WTC11 (cell line): Measurements from ENCODE around the gene BICD2. TPM values are rescaled to one million over a fixed set of nuclear protein-coding genes. Genes with fewer than 3 reads are reported as not detected.
"Not testable (repeated sequence)": the region's sequence is repeated elsewhere in the genome, so short reads cannot be mapped to it uniquely, and the experiment has no call there.

ENCODE experiments used
- ATAC-seq: fragments of 200-7000 bp; cut with Tn5 transposase; 2 replicates; pipeline ENCODE4 v1.10.0; 2021; ENCODE audit warnings: mild to moderate bottlenecking, moderate library complexity
- CTCF ChIA-PET: fragments of 300-600 bp; sonication (Branson Sonifier 250); formaldehyde crosslinking; loops from one replicate; lab custom pipeline; 2021; ENCODE audit warnings: antibody characterized with exemption; lab: Charles Lee
- POLR2A ChIA-PET: fragments of 350-600 bp; sonication (Branson Sonifier 250); formaldehyde crosslinking; loops from one replicate; lab custom pipeline; 2021; ENCODE audit warnings: antibody characterized with exemption; lab: Charles Lee
- DNase-seq: peaks from one replicate; pipeline ENCODE4 v3.0.0; 2021; ENCODE audit warnings: low spot score
- H3K27ac Mint-ChIP-seq: 2 replicates; pipeline ENCODE4 v1.8.0; 2021; ENCODE audit warnings: mixed read lengths
- H3K27me3 Mint-ChIP-seq: 2 replicates; pipeline ENCODE4 v1.8.0; 2021; ENCODE audit warnings: low read depth, mild to moderate bottlenecking, moderate library complexity, mixed read lengths
- H3K36me3 Mint-ChIP-seq: 2 replicates; pipeline ENCODE4 v1.8.0; 2021; ENCODE audit warnings: mixed read lengths
- H3K4me1 Mint-ChIP-seq: 2 replicates; pipeline ENCODE4 v1.8.0; 2022; ENCODE audit warnings: mixed read lengths
- H3K4me3 Mint-ChIP-seq: 2 replicates; pipeline ENCODE4 v1.8.0; 2021; ENCODE audit warnings: mild to moderate bottlenecking, moderate library complexity, mixed read lengths
- H3K9me3 Mint-ChIP-seq: 2 replicates; pipeline ENCODE4 v1.8.0; 2021; ENCODE audit warnings: mixed read lengths
- CBFB ChIP-seq: sonication (generic); formaldehyde crosslinking; IDR thresholded peaks from 2 replicates; pipeline ENCODE4 v1.8.1; 2022; ENCODE audit warnings: mild to moderate bottlenecking, low read depth, missing genetic modification reagents
- CREM ChIP-seq: sonication (generic); formaldehyde crosslinking; IDR thresholded peaks from 2 replicates; pipeline ENCODE4 v1.8.1; 2022; ENCODE audit warnings: mild to moderate bottlenecking, missing genetic modification reagents, moderate library complexity
- ETV6 ChIP-seq: sonication (generic); formaldehyde crosslinking; IDR thresholded peaks from 2 replicates; pipeline ENCODE4 v1.8.1; 2022; ENCODE audit warnings: mild to moderate bottlenecking, missing genetic modification reagents
- FOXK1 ChIP-seq: sonication (generic); formaldehyde crosslinking; IDR thresholded peaks from 2 replicates; pipeline ENCODE4 v1.8.0; 2022; ENCODE audit warnings: mild to moderate bottlenecking, moderate library complexity, missing genetic modification reagents
- FOXP1 ChIP-seq: sonication (generic); formaldehyde crosslinking; IDR thresholded peaks from 2 replicates; pipeline ENCODE4 v1.8.0; 2022; ENCODE audit warnings: missing genetic modification reagents, mild to moderate bottlenecking, moderate library complexity, borderline replicate concordance
- GRHL2 ChIP-seq: fragments of 250-450 bp; sonication (Bioruptor Pico); IDR thresholded peaks from 2 replicates; pipeline ENCODE4 v1.8.0; 2022; ENCODE audit warnings: mild to moderate bottlenecking, moderate library complexity; ENCODE audit not compliant: insufficient replicate concordance, severe bottlenecking
- HMGA2 ChIP-seq: fragments of 250-450 bp; sonication (Bioruptor Pico); IDR thresholded peaks from 2 replicates; pipeline ENCODE4 v1.4.0; 2021; ENCODE audit warnings: mild to moderate bottlenecking, moderate library complexity
- IRF2 ChIP-seq: sonication (generic); formaldehyde crosslinking; IDR thresholded peaks from 2 replicates; pipeline ENCODE4 v1.8.0; 2022; ENCODE audit warnings: low read depth, missing genetic modification reagents, borderline replicate concordance
- NR1H2 ChIP-seq: sonication (generic); formaldehyde crosslinking; IDR thresholded peaks from 2 replicates; pipeline ENCODE4 v1.9.0; 2021; ENCODE audit warnings: mild to moderate bottlenecking, moderate library complexity, missing genetic modification reagents
- NR3C1 ChIP-seq: sonication (generic); formaldehyde crosslinking; conservative IDR thresholded peaks from 2 replicates; pipeline ENCODE4 v1.8.1; 2023; ENCODE audit warnings: low read depth, mild to moderate bottlenecking, missing genetic modification reagents
- RORB ChIP-seq: fragments of 250-450 bp; sonication (Bioruptor Pico); IDR thresholded peaks from 2 replicates; pipeline ENCODE4 v1.9.0; 2021; ENCODE audit warnings: mild to moderate bottlenecking
- TEAD4 ChIP-seq: sonication (generic); formaldehyde crosslinking; IDR thresholded peaks from 2 replicates; pipeline ENCODE4 v1.8.0; 2022; ENCODE audit warnings: mild to moderate bottlenecking, missing genetic modification reagents
- ZNF121 ChIP-seq: sonication (generic); formaldehyde crosslinking; IDR thresholded peaks from 2 replicates; pipeline ENCODE4 v1.8.0; 2023; ENCODE audit warnings: missing genetic modification reagents
- ZNF138 ChIP-seq: sonication (generic); formaldehyde crosslinking; conservative IDR thresholded peaks from 2 replicates; pipeline ENCODE4 v1.8.1; 2022; ENCODE audit warnings: mild to moderate bottlenecking, moderate library complexity, missing genetic modification reagents
- ZNF232 ChIP-seq: sonication (generic); formaldehyde crosslinking; IDR thresholded peaks from 2 replicates; pipeline ENCODE4 v1.8.0; 2022; ENCODE audit warnings: mild to moderate bottlenecking, missing genetic modification reagents
- total RNA-seq: library from RNA; stranded (reverse); gene quantifications from 3 replicates; pipeline ENCODE4 v1.2.3, GENCODE V29; 2021
- TF ChIP-seq, protein P1 (sequence below): sonication (generic); formaldehyde crosslinking; IDR thresholded peaks from 2 replicates; pipeline ENCODE4 v1.8.1; 2023; ENCODE audit warnings: mild to moderate bottlenecking, missing genetic modification reagents
- TF ChIP-seq, protein P2 (sequence below): sonication (generic); formaldehyde crosslinking; IDR thresholded peaks from 2 replicates; pipeline ENCODE4 v1.8.0; 2022; ENCODE audit warnings: missing genetic modification reagents
- TF ChIP-seq, protein P3 (sequence below): fragments of 250-450 bp; sonication (Bioruptor Pico); IDR thresholded peaks from 2 replicates; pipeline ENCODE4 v1.9.0; 2021; ENCODE audit warnings: moderate library complexity, mild to moderate bottlenecking, inconsistent platforms, borderline replicate concordance
- TF ChIP-seq, protein P4 (sequence below): sonication (generic); formaldehyde crosslinking; IDR thresholded peaks from 2 replicates; pipeline ENCODE4 v1.8.0; 2022; ENCODE audit warnings: mild to moderate bottlenecking, missing genetic modification reagents
- TF ChIP-seq, protein P5 (sequence below): sonication (generic); formaldehyde crosslinking; IDR thresholded peaks from 2 replicates; pipeline ENCODE4 v1.8.0; 2022; ENCODE audit warnings: mild to moderate bottlenecking, missing genetic modification reagents
- TF ChIP-seq, protein P6 (sequence below): sonication (generic); formaldehyde crosslinking; IDR thresholded peaks from 2 replicates; pipeline ENCODE4 v1.8.1; 2022; ENCODE audit warnings: missing genetic modification reagents, borderline replicate concordance

BICD2 gene
- total RNA-seq, 1 experiment from 2014 or later: 38.7 TPM

DNA sequence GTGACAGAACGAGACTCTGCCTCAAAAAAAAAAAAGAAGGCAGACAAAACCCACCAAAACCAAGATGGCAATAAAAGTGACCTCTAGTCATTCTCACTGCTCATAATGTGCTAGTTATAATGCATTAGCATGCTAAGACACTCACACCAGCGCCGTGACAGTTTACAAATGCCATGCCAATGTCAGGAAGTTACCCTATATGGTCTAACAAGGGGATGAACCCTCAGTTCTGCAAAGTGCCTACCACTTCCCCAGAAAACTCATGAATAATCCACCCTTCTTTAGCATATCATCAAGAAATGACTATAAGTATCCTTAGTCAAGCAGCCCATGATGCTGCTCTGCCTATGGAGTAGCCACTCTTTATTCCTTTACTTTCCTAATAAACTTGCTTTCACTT is 4.7 kb upstream of the BICD2 start:
- Mint-ChIP-seq H3K27ac (no peak overlapping the region), H3K4me1 (peaks cover 18% of the 10 kb centered on the region), H3K36me3 (no peaks in the 10 kb centered on the region), H3K4me3 (no peak overlapping the region), H3K9me3 (no peaks in the 10 kb centered on the region), H3K27me3 (no peaks in the 10 kb centered on the region; the same call in 1 of the 2 replicates)
- ATAC-seq (no peak), DNase-seq (no peak)
- TF ChIP-seq, protein P1, sequence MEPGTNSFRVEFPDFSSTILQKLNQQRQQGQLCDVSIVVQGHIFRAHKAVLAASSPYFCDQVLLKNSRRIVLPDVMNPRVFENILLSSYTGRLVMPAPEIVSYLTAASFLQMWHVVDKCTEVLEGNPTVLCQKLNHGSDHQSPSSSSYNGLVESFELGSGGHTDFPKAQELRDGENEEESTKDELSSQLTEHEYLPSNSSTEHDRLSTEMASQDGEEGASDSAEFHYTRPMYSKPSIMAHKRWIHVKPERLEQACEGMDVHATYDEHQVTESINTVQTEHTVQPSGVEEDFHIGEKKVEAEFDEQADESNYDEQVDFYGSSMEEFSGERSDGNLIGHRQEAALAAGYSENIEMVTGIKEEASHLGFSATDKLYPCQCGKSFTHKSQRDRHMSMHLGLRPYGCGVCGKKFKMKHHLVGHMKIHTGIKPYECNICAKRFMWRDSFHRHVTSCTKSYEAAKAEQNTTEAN (CRISPR knock-in tag): no peak
- no peak for TF ChIP-seq ZNF232 (CRISPR knock-in tag)
- TF ChIP-seq GRHL2 (CRISPR knock-in tag): no peak
- TF ChIP-seq FOXK1 (CRISPR knock-in tag): no peak
- TF ChIP-seq IRF2 (CRISPR knock-in tag): no peak
- no peak for TF ChIP-seq HMGA2 (CRISPR knock-in tag)
- TF ChIP-seq, protein P2, sequence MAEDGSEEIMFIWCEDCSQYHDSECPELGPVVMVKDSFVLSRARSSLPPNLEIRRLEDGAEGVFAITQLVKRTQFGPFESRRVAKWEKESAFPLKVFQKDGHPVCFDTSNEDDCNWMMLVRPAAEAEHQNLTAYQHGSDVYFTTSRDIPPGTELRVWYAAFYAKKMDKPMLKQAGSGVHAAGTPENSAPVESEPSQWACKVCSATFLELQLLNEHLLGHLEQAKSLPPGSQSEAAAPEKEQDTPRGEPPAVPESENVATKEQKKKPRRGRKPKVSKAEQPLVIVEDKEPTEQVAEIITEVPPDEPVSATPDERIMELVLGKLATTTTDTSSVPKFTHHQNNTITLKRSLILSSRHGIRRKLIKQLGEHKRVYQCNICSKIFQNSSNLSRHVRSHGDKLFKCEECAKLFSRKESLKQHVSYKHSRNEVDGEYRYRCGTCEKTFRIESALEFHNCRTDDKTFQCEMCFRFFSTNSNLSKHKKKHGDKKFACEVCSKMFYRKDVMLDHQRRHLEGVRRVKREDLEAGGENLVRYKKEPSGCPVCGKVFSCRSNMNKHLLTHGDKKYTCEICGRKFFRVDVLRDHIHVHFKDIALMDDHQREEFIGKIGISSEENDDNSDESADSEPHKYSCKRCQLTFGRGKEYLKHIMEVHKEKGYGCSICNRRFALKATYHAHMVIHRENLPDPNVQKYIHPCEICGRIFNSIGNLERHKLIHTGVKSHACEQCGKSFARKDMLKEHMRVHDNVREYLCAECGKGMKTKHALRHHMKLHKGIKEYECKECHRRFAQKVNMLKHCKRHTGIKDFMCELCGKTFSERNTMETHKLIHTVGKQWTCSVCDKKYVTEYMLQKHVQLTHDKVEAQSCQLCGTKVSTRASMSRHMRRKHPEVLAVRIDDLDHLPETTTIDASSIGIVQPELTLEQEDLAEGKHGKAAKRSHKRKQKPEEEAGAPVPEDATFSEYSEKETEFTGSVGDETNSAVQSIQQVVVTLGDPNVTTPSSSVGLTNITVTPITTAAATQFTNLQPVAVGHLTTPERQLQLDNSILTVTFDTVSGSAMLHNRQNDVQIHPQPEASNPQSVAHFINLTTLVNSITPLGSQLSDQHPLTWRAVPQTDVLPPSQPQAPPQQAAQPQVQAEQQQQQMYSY: no peak
- CTCF ChIA-PET: no interaction called here
- POLR2A ChIA-PET: no interaction called here

DNA sequence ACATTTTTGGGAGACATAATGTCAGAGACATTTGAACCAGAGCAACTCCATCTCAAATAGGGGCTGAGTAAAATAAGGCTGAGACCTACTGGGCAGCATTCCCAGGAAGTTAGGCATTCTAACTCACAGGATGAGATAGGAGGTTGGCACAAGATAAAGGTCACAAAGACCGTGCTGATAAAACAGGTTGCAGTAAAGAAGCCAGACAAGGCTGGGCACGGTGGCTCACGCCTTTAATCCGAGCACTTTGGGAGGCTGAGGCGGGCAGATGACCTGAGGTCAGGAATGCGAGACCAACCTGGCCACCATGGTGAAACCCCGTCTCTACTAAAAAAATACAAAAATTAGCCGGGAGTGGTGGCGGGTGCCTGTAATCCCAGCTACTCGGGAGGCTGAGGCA is 4.2 kb upstream of the BICD2 start:
- DNase-seq, H3K36me3 Mint-ChIP-seq, H3K9me3 Mint-ChIP-seq, CTCF ChIA-PET, ATAC-seq, H3K27me3 Mint-ChIP-seq, H3K27ac Mint-ChIP-seq, POLR2A ChIA-PET, H3K4me3 Mint-ChIP-seq: not testable (repeated sequence)
- H3K4me1 Mint-ChIP-seq: peaks cover 18% of the 10 kb centered on the region

DNA sequence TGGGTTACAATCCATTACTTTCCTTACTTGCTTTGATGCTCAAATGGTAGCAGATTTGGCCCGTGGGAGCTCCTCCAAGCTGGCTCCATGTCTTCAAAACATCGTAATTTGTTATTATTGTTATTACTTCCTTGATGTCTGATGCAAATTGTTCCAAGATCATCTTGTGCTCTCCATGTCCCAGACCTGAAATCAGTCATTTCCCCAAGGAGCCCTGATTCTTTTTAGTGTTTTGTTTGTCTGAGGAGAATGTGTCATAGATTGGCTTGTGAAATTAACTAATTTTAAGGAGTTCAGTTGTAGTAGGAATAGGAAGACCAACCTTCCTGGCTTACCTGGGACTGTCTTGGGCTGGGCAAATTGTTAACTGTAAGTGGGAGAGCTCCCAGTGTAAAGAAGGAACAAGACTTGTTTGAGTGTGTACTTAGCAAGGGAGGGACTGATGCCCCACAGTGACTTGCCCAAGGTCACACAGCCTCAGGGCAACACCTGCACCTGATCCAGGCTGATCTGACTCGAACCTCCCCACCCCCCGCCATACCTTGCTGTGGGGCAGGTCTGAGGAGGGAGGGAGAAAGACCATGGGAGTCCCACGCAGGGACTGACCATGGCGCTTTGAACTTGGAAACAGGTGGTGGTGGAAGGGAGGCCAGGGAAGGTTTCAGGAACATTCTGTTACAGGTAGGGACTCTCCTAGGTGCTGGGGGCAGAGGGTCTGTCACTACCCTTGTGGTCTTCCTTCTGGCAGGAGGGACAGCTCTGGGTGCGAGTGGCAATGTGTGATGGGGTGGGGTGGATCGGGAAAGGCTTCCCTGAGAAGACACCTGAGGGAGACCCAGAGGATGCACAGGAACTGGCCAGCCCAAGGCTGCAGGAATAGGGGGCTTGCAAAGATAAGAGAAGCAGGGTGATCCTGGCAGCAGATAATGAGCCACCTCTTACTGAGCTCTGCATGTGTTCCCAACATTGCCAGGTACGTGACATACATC is 2.7 kb upstream of the BICD2 start:
- ChIA-PET POLR2A (no interaction called here), CTCF (interaction anchor here (1.1 kb wide), 1 partner anchor 24 kb away, joined by 5 read pairs; no protein-coding TSS in a partner anchor)
- Mint-ChIP-seq H3K4me3 (peak overlapping the region; percentile 14), H3K36me3 (no peaks in the 10 kb centered on the region), H3K4me1 (peaks cover 31% of the 10 kb centered on the region), H3K9me3 (no peaks in the 10 kb centered on the region), H3K27me3 (no peaks in the 10 kb centered on the region; the same call in 1 of the 2 replicates), H3K27ac (no peak overlapping the region)
- no peak for DNase-seq
- ATAC-seq: no peak
- TF ChIP-seq ZNF121 (CRISPR knock-in tag) (no peak), ZNF138 (CRISPR knock-in tag) (no peak), CBFB (CRISPR knock-in tag) (no peak), NR1H2 (CRISPR knock-in tag) (no peak), NR3C1 (CRISPR knock-in tag) (no peak), FOXP1 (CRISPR knock-in tag) (no peak), CREM (no peak), HMGA2 (CRISPR knock-in tag) (no peak), RORB (no peak), TEAD4 (CRISPR knock-in tag) (no peak), ETV6 (no peak)
- TF ChIP-seq, protein P3, sequence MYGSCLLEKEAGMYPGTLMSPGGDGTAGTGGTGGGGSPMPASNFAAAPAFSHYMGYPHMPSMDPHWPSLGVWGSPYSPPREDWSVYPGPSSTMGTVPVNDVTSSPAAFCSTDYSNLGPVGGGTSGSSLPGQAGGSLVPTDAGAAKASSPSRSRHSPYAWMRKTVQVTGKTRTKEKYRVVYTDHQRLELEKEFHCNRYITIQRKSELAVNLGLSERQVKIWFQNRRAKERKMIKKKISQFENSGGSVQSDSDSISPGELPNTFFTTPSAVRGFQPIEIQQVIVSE (CRISPR knock-in tag): no peak
- TF ChIP-seq, protein P4, sequence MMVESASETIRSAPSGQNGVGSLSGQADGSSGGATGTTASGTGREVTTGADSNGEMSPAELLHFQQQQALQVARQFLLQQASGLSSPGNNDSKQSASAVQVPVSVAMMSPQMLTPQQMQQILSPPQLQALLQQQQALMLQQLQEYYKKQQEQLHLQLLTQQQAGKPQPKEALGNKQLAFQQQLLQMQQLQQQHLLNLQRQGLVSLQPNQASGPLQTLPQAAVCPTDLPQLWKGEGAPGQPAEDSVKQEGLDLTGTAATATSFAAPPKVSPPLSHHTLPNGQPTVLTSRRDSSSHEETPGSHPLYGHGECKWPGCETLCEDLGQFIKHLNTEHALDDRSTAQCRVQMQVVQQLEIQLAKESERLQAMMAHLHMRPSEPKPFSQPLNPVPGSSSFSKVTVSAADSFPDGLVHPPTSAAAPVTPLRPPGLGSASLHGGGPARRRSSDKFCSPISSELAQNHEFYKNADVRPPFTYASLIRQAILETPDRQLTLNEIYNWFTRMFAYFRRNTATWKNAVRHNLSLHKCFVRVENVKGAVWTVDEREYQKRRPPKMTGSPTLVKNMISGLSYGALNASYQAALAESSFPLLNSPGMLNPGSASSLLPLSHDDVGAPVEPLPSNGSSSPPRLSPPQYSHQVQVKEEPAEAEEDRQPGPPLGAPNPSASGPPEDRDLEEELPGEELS (CRISPR knock-in tag): no peak
- TF ChIP-seq, protein P5, sequence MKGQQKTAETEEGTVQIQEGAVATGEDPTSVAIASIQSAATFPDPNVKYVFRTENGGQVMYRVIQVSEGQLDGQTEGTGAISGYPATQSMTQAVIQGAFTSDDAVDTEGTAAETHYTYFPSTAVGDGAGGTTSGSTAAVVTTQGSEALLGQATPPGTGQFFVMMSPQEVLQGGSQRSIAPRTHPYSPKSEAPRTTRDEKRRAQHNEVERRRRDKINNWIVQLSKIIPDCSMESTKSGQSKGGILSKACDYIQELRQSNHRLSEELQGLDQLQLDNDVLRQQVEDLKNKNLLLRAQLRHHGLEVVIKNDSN (CRISPR knock-in tag): no peak
- TF ChIP-seq, protein P6, sequence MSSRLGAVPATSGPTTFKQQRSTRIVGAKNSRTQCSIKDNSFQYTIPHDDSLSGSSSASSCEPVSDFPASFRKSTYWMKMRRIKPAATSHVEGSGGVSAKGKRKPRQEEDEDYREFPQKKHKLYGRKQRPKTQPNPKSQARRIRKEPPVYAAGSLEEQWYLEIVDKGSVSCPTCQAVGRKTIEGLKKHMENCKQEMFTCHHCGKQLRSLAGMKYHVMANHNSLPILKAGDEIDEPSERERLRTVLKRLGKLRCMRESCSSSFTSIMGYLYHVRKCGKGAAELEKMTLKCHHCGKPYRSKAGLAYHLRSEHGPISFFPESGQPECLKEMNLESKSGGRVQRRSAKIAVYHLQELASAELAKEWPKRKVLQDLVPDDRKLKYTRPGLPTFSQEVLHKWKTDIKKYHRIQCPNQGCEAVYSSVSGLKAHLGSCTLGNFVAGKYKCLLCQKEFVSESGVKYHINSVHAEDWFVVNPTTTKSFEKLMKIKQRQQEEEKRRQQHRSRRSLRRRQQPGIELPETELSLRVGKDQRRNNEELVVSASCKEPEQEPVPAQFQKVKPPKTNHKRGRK (CRISPR knock-in tag): no peak
